GM21381 (cell line): ENCODE measurements around the gene CERS1.

Experiments used
- ATAC-seq: cut with Tn5 transposase; IDR thresholded peaks from one replicate; pipeline ENCODE4 v1.9.1; 2021; ENCODE audit warnings: mild to moderate bottlenecking, moderate library complexity; ENCODE audit not compliant: unreplicated experiment

The CERS1 gene

GRCh38 chr19:18899624-18900560 is 3.9 kb upstream of the CERS1 start:
- ATAC-seq, result no peak

- ATAC-seq, result no peak
Observed at GRCh38 chr19:18898607-18899408, 2.9 kb upstream of the CERS1 start.

DNA sequence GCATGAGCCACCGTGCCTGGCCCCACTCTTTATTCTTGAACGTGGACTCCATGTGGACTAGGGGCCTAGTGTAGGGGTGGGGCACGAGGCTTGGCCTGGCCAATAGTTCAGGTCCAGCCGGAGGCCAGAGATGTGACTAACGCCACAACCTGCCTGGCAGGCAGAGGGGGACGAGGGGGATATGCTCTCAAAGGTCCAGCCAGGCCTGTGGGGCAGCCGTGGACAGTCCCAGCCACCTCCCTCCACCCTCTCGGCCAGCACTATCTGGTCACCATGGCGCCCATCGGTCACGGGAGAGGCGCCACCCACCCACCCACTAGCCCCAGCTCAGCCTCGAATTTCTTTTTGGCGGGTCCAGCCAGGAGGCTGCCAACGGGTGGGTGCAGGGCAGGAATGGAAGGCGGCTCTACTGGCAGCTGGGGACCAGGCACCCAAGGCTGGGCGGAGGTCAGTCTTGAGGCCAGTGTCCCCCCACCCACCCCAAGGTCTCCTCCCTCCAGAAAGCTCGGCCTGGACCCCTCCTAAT is 2.2 kb upstream of the CERS1 start:
- ATAC-seq, result no peak

GRCh38 chr19:18897094-18898029 is 1.4 kb upstream of the CERS1 start:
- no peak for ATAC-seq

- ATAC-seq, result no peak
Observed at GRCh38 chr19:18896421-18896841, 473 bp upstream of the CERS1 start.

DNA sequence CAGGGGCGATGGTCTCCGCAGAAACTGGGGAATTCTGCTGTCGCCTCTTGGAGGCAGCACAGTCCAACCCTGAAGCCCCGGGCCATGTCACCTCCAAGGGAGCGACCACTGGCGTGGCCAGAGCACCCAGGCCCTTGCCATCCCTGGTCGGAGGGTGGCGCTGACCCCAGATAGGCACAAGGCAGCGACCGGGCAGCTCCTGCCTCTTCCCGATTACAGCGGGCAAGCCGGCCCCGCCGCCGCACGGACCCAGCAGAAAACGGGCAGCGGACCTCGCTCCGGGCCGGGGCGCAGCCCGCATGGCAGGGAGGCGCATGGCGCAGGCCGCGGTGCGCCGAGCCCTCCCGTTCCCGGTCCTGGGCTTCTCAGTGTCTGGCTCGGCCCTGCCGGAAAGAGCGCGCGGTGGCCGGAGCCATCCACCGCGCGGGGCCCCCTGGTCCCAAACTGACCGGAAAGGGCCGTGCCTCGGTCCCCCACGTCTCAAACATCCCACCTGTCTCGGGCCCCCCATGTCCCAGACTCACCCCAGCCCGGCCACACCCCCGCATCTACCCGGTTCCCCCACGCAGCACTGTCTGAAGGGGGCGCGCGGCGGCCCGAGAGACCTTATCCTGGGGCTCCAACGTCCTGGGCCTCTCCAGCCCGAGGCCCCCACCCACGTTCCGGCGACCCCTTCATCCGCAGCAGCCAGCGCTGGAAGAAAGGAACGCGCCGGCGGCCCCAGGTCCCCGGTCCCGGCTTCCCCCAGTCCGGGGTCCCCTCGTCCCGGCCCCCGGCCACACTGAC is 727 bp downstream of the CERS1 start:
- ATAC-seq, result no peak

DNA sequence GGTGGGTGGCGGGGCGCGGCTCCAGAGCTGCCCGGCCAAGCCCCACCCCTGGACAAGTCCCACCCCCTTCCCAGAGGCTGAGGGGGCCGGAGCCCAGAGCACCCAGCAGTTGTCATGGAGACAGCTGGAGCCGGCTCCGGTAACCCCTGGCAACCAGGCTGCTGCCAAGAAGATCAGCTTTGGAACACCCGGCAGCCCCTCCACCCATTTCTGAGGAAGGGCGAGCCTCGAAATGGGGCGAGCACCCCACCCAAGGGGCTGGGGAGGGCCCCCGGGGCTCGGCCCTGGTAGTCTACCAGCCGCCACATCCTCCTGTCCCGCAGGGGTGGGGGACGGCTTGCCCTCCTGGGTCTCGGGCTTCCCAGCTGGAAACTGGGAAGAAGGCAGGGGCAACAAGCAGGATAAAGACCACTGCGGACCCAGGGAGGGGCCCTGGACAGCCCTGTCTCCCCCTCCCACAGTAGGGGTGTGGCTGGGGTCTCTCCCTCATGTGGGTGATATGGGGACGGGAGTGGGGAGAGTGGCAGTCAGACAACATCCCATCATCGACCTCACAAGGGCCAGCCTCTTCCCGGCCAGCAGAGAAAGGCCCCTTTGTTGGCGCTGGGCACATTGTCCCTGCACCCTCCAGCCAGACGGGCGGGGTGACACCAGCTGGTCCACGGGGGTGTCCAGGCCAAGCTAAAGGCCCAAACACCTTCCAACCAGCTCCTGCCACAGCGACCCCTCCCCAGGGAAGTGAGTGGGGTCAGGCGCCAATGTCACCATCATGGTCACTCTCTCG is 1.5 kb downstream of the CERS1 start:
- no peak for ATAC-seq

GRCh38 chr19:18893587-18894253 is 2.2 kb downstream of the CERS1 start:
- no peak for ATAC-seq

- no peak for ATAC-seq
Observed at GRCh38 chr19:18889949-18890745, 5.8 kb downstream of the CERS1 start.

GRCh38 chr19:18886972-18887371 is 9.0 kb downstream of the CERS1 start:
- ATAC-seq, result no peak

GRCh38 chr19:18883526-18884304 is 12.2 kb downstream of the CERS1 start:
- ATAC-seq, result no peak

- ATAC-seq, result no peak
Observed at GRCh38 chr19:18881491-18881890, 14.5 kb downstream of the CERS1 start.

GRCh38 chr19:18879579-18880373 is 16.2 kb downstream of the CERS1 start:
- ATAC-seq, result no peak

DNA sequence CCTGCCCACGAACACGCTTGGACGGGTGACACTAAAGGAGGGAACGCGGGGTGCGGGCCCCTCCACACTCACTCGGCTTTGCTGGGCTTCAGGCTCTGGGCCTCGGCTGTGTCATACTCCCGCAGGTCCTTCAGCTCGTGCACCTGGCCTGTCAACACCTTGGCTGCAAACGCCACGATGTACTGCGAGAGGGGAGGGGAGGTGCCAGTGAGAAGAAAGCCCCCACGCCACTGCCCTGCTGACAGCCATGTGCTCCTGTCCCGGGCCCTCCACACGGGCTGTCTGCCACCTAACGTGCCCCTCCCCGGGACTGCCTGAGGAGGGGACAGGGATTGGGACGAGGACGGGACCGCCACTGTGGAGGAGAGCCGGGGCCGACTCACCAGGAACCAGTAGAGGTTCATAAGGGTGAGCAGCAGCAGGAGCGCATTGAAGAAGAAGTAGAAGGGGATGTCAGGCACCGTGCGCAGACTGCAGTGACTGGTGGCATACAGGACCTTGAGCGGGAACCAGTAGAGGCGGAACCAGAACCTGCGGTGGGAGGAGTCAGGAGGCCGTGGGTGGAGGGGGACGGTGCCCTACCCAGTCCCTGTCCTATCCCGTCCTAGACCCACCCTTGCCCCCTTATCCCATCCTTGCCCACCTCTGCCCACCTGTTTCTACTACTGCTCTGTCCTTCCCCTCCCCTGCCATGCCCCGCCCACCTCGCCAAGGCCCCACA is 16.9 kb downstream of the CERS1 start:
- ATAC-seq, result no peak

GRCh38 chr19:18878058-18878797 is 17.7 kb downstream of the CERS1 start:
- no peak for ATAC-seq
